HepG2 (cell line): Measurements from ENCODE around the gene GLOD4. TPM values are rescaled to one million over a fixed set of nuclear protein-coding genes. Genes with fewer than 3 reads are reported as not detected.

Experiments
- EHMT2 ChIP-seq: fragments of 200-600 bp; sonication (generic); IDR thresholded peaks from 2 replicates; pipeline ENCODE4 v1.7.0; 2017; ENCODE audit warnings: antibody characterized with exemption, low read depth, low read length, borderline replicate concordance
- GATA4 ChIP-seq: sonication (generic); IDR thresholded peaks from 2 replicates; pipeline ENCODE4 v1.6.1; 2016; ENCODE audit warnings: antibody characterized with exemption, low read depth, borderline replicate concordance
- HIVEP1 ChIP-seq: sonication (generic); formaldehyde crosslinking; IDR thresholded peaks from 2 replicates; pipeline ENCODE4 v1.4.0; 2020; ENCODE audit warnings: mild to moderate bottlenecking, missing genetic modification reagents
- HNRNPLL ChIP-seq: fragments of 200-400 bp; formaldehyde crosslinking; IDR thresholded peaks from 2 replicates; pipeline ENCODE4 v1.6.1; 2017; ENCODE audit warnings: mild to moderate bottlenecking, low read depth, low read length; ENCODE audit not compliant: poor library complexity, severe bottlenecking
- POGK ChIP-seq: sonication (generic); formaldehyde crosslinking; conservative IDR thresholded peaks from 2 replicates; pipeline ENCODE4 v1.8.0; 2022; ENCODE audit warnings: mild to moderate bottlenecking, moderate library complexity, missing genetic modification reagents
- SCMH1 ChIP-seq: sonication (generic); formaldehyde crosslinking; IDR thresholded peaks from 2 replicates; pipeline ENCODE4 v1.9.0; 2021; ENCODE audit warnings: missing genetic modification reagents, mild to moderate bottlenecking, borderline replicate concordance
- SMYD3 ChIP-seq: sonication (generic); formaldehyde crosslinking; IDR thresholded peaks from 2 replicates; pipeline ENCODE4 v1.8.1; 2023; ENCODE audit warnings: mild to moderate bottlenecking, missing genetic modification reagents
- SRSF9 ChIP-seq: fragments of 200-400 bp; formaldehyde crosslinking; IDR thresholded peaks from 2 replicates; pipeline ENCODE4 v1.6.1; 2018; ENCODE audit warnings: borderline replicate concordance, mild to moderate bottlenecking, low read depth, low read length; ENCODE audit not compliant: insufficient read depth, poor library complexity, severe bottlenecking
- SYNCRIP ChIP-seq: fragments of 200-400 bp; formaldehyde crosslinking; IDR thresholded peaks from 2 replicates; pipeline ENCODE4 v1.6.1; 2018; ENCODE audit warnings: mild to moderate bottlenecking, low read depth, low read length; ENCODE audit not compliant: insufficient read depth
- ZMYM4 ChIP-seq: sonication (generic); formaldehyde crosslinking; IDR thresholded peaks from 2 replicates; pipeline ENCODE4 v1.8.1; 2023; ENCODE audit warnings: mild to moderate bottlenecking, missing genetic modification reagents
- ZNF143 ChIP-seq: sonication (generic); formaldehyde crosslinking; IDR thresholded peaks from 2 replicates; pipeline ENCODE4 v1.4.0; 2020; ENCODE audit warnings: missing genetic modification reagents
- ZNF281 ChIP-seq: sonication (generic); formaldehyde crosslinking; IDR thresholded peaks from 2 replicates; pipeline ENCODE4 v1.4.0; 2020; ENCODE audit warnings: missing genetic modification reagents, borderline replicate concordance
- ZNF333 ChIP-seq: sonication (generic); formaldehyde crosslinking; IDR thresholded peaks from 2 replicates; pipeline ENCODE4 v1.4.0; 2020; ENCODE audit warnings: mild to moderate bottlenecking, missing genetic modification reagents, borderline replicate concordance
- ZNF777 ChIP-seq: sonication (generic); formaldehyde crosslinking; IDR thresholded peaks from 2 replicates; pipeline ENCODE4 v1.4.0; 2020; ENCODE audit warnings: missing genetic modification reagents
- polyA plus RNA-seq, 8 experiments: library from polyadenylated mRNA; depleted of rRNA in 3 of 8; stranded (reverse) in 7 of 8; unstranded in 1 of 8; fragments of >200 nt; fragmentation: Illumina TruSeq in 4 of 8; extraction: Trizol in 4 of 8; gene quantifications; 2 replicates each; pipeline versions ENCODE4 v1.2.1 to v1.2.3, GENCODE V29; 2011 to 2016; ENCODE audit warnings: low read depth in 4 of 8, missing spikeins in 1 of 8, mixed read lengths in 1 of 8; ENCODE audit not compliant: insufficient read depth in 1 of 8
- total RNA-seq, 5 experiments: library from RNA; depleted of rRNA; stranded (reverse); fragments of >200 nt; fragmentation: Illumina TruSeq; extraction: Trizol; gene quantifications; 2 replicates each; pipeline ENCODE4 v1.2.3, GENCODE V29; 2016; ENCODE audit warnings: low read depth in 1 of 5
- TF ChIP-seq, protein P1 (sequence below): sonication (generic); formaldehyde crosslinking; IDR thresholded peaks from 2 replicates; pipeline ENCODE4 v1.5.1; 2020; ENCODE audit warnings: missing genetic modification reagents, mild to moderate bottlenecking, borderline replicate concordance
- TF ChIP-seq, protein P2 (sequence below): sonication (generic); formaldehyde crosslinking; IDR thresholded peaks from 2 replicates; pipeline ENCODE4 v1.5.0; 2020; ENCODE audit warnings: missing genetic modification reagents
- TF ChIP-seq, protein P3 (sequence below): sonication (generic); formaldehyde crosslinking; IDR thresholded peaks from 2 replicates; pipeline ENCODE4 v1.8.0; 2022; ENCODE audit warnings: low read depth, missing genetic modification reagents
- TF ChIP-seq, protein P4 (sequence below): sonication (generic); formaldehyde crosslinking; IDR thresholded peaks from 2 replicates; pipeline ENCODE4 v1.4.0; 2020; ENCODE audit warnings: low read depth, mild to moderate bottlenecking, missing genetic modification reagents

Gene GLOD4
- total and polyA plus RNA-seq, 2 of the 13 experiments (the other 11 are each of a cell fraction or from before 2014, with no cell fraction given): 53.7 to 87.8 TPM

- TF ChIP-seq, protein P1, sequence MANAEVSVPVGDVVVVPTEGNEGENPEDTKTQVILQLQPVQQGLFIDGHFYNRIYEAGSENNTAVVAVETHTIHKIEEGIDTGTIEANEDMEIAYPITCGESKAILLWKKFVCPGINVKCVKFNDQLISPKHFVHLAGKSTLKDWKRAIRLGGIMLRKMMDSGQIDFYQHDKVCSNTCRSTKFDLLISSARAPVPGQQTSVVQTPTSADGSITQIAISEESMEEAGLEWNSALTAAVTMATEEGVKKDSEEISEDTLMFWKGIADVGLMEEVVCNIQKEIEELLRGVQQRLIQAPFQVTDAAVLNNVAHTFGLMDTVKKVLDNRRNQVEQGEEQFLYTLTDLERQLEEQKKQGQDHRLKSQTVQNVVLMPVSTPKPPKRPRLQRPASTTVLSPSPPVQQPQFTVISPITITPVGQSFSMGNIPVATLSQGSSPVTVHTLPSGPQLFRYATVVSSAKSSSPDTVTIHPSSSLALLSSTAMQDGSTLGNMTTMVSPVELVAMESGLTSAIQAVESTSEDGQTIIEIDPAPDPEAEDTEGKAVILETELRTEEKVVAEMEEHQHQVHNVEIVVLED (CRISPR knock-in tag): no peak
- TF ChIP-seq, protein P2, sequence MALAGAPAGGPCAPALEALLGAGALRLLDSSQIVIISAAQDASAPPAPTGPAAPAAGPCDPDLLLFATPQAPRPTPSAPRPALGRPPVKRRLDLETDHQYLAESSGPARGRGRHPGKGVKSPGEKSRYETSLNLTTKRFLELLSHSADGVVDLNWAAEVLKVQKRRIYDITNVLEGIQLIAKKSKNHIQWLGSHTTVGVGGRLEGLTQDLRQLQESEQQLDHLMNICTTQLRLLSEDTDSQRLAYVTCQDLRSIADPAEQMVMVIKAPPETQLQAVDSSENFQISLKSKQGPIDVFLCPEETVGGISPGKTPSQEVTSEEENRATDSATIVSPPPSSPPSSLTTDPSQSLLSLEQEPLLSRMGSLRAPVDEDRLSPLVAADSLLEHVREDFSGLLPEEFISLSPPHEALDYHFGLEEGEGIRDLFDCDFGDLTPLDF (CRISPR knock-in tag): 0 out of 2 replicates have a peak, but pooled peaks have one; percentile 20
- TF ChIP-seq GATA4: no peak
- TF ChIP-seq SRSF9: no peak
- TF ChIP-seq ZNF143: 0 out of 2 replicates have a peak, but pooled peaks have one; percentile 12
- TF ChIP-seq ZNF777 (CRISPR knock-in tag): no peak
- peak; percentile 9 for TF ChIP-seq HNRNPLL
- TF ChIP-seq ZNF281: peak; percentile 17; the same call in 1 of the 2 replicates
- TF ChIP-seq SYNCRIP: no peak
- TF ChIP-seq SMYD3: no peak
- TF ChIP-seq SCMH1 (CRISPR knock-in tag): no peak
- peak; percentile 37; the same call in 1 of the 2 replicates for TF ChIP-seq ZMYM4 (CRISPR knock-in tag)
- TF ChIP-seq ZNF333 (CRISPR knock-in tag): 0 out of 2 replicates have a peak, but pooled peaks have one; percentile 31
- TF ChIP-seq, protein P3, sequence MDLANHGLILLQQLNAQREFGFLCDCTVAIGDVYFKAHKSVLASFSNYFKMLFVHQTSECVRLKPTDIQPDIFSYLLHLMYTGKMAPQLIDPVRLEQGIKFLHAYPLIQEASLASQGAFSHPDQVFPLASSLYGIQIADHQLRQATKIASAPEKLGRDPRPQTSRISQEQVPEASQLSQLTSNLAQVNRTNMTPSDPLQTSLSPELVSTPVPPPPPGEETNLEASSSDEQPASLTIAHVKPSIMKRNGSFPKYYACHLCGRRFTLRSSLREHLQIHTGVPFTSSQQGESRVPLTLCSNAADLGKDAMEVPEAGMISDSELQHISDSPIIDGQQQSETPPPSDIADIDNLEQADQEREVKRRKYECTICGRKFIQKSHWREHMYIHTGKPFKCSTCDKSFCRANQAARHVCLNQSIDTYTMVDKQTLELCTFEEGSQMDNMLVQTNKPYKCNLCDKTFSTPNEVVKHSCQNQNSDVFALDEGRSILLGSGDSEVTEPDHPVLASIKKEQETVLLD (CRISPR knock-in tag): no peak
- 0 out of 2 replicates have a peak, but pooled peaks have one; percentile 39 for TF ChIP-seq HIVEP1
- no peak for TF ChIP-seq EHMT2
- TF ChIP-seq, protein P4, sequence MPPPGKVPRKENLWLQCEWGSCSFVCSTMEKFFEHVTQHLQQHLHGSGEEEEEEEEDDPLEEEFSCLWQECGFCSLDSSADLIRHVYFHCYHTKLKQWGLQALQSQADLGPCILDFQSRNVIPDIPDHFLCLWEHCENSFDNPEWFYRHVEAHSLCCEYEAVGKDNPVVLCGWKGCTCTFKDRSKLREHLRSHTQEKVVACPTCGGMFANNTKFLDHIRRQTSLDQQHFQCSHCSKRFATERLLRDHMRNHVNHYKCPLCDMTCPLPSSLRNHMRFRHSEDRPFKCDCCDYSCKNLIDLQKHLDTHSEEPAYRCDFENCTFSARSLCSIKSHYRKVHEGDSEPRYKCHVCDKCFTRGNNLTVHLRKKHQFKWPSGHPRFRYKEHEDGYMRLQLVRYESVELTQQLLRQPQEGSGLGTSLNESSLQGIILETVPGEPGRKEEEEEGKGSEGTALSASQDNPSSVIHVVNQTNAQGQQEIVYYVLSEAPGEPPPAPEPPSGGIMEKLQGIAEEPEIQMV: no peak
- TF ChIP-seq POGK: peak; percentile 79; the same call in 1 of the 2 replicates
Observed at GRCh38 chr17:731644-732066, 50.4 kb downstream of the GLOD4 start (continued).
